ENCODE data around the gene GFRAL. TPM values are rescaled to one million over a fixed set of nuclear protein-coding genes. Genes with fewer than 3 reads are reported as not detected.

GFRAL gene
- total RNA-seq, 1 experiment from 2014 or later: not detected

GRCh38 chr6:55447891-55448290 lies 120.6 kb downstream of the GFRAL start:
- Histone ChIP-seq H3K36me3 (ENCODE audit: control insufficient read depth in 1 of 2, insufficient read depth in 2 of 2, low read length in 2 of 2) (no peaks in the 10 kb centered on the region), H3K4me2 (ENCODE audit: low read length) (no peak overlapping the region), H3K27me3 (ENCODE audit: insufficient read depth, low read length) (peaks cover 27% of the 10 kb centered on the region), H2AFZ (ENCODE audit: low read depth, low read length, poor library complexity, severe bottlenecking) (no peak overlapping the region), H4K20me1 (ENCODE audit: insufficient read depth) (no peaks in the 10 kb centered on the region), H3K4me3 (replicated peaks in 1 of 2; ENCODE audit: low read depth in 1 of 2, low read length in 2 of 2) (no peak overlapping the region), H3K9me2 (ENCODE audit: insufficient read depth) (no peaks in the 10 kb centered on the region), H3K9me3 (ENCODE audit: control insufficient read depth in 1 of 2, insufficient read depth in 1 of 2, low read depth in 1 of 2, low read length in 2 of 2) (no peaks in the 10 kb centered on the region), H3K4me1 (ENCODE audit: control insufficient read depth in 1 of 2, insufficient read depth in 2 of 2, low read length in 2 of 2) (no peaks in the 10 kb centered on the region), H3K9ac (ENCODE audit: low read length) (no peak overlapping the region), H3K79me2 (ENCODE audit: insufficient read depth, low read length) (no peaks in the 10 kb centered on the region), H3K27ac (ENCODE audit: low read depth, low read length) (no peak overlapping the region)
- DNase-seq (ENCODE audit: low read depth, low spot score): no peak
- ChIA-PET CTCF (interaction anchor here (3.9 to 4.6 kb wide), 5 partner anchors 171 to 844 kb away, joined by 21 to 33 read pairs (median 29); no protein-coding TSS in a partner anchor), RAD21 (ENCODE audit: low non-redundant PET in 1 of 2, low total read pairs in 2 of 2, uncharacterized antibody in 2 of 2, unreplicated experiment in 2 of 2) (no interaction called here), POLR2A (no interaction called here)
- ATAC-seq: no peak
- BruUV-seq (replicated peaks): no TSS peak
- intact Hi-C loops (cut with micrococcal nuclease): loop anchor here (2.0 to 10.0 kb wide), 2 partner anchors 439 to 573 kb away; no protein-coding TSS in a partner anchor
- TF ChIP-seq REST (IDR thresholded peaks at IDR 0.05; ENCODE audit: low read depth): no peak
- no peak for TF ChIP-seq MAX (IDR thresholded peaks at IDR 0.05)

GRCh38 chr6:55448451-55448850 lies 121.2 kb downstream of the GFRAL start:
- DNase-seq (ENCODE audit: low read depth, low spot score) (no peak), ATAC-seq (no peak)
- H3K79me2 ChIP-seq (ENCODE audit: insufficient read depth, low read length): no peaks in the 10 kb centered on the region
- no peak overlapping the region for H2AFZ ChIP-seq (ENCODE audit: low read depth, low read length, poor library complexity, severe bottlenecking)
- no peak overlapping the region for H3K27ac ChIP-seq (ENCODE audit: low read depth, low read length)
- POLR2A ChIA-PET: no interaction called here
- no peak overlapping the region for H3K9ac ChIP-seq (ENCODE audit: low read length)
- intact Hi-C loops (cut with micrococcal nuclease): loop anchor here (2.0 to 10.0 kb wide), 2 partner anchors 438 to 574 kb away; no protein-coding TSS in a partner anchor
- no peak overlapping the region for H3K4me2 ChIP-seq (ENCODE audit: low read length)
- H3K36me3 ChIP-seq (ENCODE audit: control insufficient read depth in 1 of 2, insufficient read depth in 2 of 2, low read length in 2 of 2): no peaks in the 10 kb centered on the region
- RAD21 ChIA-PET (ENCODE audit: low non-redundant PET in 1 of 2, low total read pairs in 2 of 2, uncharacterized antibody in 2 of 2, unreplicated experiment in 2 of 2): no interaction called here
- H3K27me3 ChIP-seq (ENCODE audit: insufficient read depth, low read length): peaks cover 24% of the 10 kb centered on the region
- CTCF ChIA-PET: interaction anchor here (0.9 to 1.5 kb wide), 4 partner anchors 168 to 845 kb away, joined by 3 to 5 read pairs (median 3); no protein-coding TSS in a partner anchor
- TF ChIP-seq TCF7L2 (IDR thresholded peaks at IDR 0.05; ENCODE audit: borderline replicate concordance, extremely low read depth, insufficient read depth, insufficient read length) (no peak), ZFX (IDR thresholded peaks at IDR 0.05) (no peak), ZNF274 (IDR thresholded peaks at IDR 0.05; ENCODE audit: low read depth, low read length) (no peak), MAX (IDR thresholded peaks at IDR 0.05) (no peak), EZH2 (IDR thresholded peaks at IDR 0.05) (no peak), ATF3 (IDR thresholded peaks at IDR 0.05) (no peak), SP1 (IDR thresholded peaks at IDR 0.05; ENCODE audit: low read depth) (no peak), FOSL1 (IDR thresholded peaks at IDR 0.05; ENCODE audit: low read depth) (no peak), EGR1 (IDR thresholded peaks at IDR 0.05; ENCODE audit: low read depth) (no peak), SRF (IDR thresholded peaks at IDR 0.05; ENCODE audit: low read depth) (no peak)
- TF ChIP-seq, protein P1, sequence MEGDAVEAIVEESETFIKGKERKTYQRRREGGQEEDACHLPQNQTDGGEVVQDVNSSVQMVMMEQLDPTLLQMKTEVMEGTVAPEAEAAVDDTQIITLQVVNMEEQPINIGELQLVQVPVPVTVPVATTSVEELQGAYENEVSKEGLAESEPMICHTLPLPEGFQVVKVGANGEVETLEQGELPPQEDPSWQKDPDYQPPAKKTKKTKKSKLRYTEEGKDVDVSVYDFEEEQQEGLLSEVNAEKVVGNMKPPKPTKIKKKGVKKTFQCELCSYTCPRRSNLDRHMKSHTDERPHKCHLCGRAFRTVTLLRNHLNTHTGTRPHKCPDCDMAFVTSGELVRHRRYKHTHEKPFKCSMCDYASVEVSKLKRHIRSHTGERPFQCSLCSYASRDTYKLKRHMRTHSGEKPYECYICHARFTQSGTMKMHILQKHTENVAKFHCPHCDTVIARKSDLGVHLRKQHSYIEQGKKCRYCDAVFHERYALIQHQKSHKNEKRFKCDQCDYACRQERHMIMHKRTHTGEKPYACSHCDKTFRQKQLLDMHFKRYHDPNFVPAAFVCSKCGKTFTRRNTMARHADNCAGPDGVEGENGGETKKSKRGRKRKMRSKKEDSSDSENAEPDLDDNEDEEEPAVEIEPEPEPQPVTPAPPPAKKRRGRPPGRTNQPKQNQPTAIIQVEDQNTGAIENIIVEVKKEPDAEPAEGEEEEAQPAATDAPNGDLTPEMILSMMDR (IDR thresholded peaks at IDR 0.05 in 2 of 3, conservative IDR thresholded peaks at IDR 0.05 in 1 of 3; ENCODE audit: borderline replicate concordance in 1 of 3, insufficient read depth in 1 of 3, low read depth in 2 of 3, low read length in 2 of 3): no peak
- no peaks in the 10 kb centered on the region for H3K9me2 ChIP-seq (ENCODE audit: insufficient read depth)
- H3K9me3 ChIP-seq (ENCODE audit: control insufficient read depth in 1 of 2, insufficient read depth in 1 of 2, low read depth in 1 of 2, low read length in 2 of 2): no peaks in the 10 kb centered on the region
- no peak overlapping the region for H3K4me3 ChIP-seq (replicated peaks in 1 of 2; ENCODE audit: low read depth in 1 of 2, low read length in 2 of 2)
- no peaks in the 10 kb centered on the region for H3K4me1 ChIP-seq (ENCODE audit: control insufficient read depth in 1 of 2, insufficient read depth in 2 of 2, low read length in 2 of 2)
- no TSS peak for BruUV-seq (replicated peaks)
- H4K20me1 ChIP-seq (ENCODE audit: insufficient read depth): no peaks in the 10 kb centered on the region

Measured in HCT116 (cell line).